ENCODE measurements around the gene PCDH15. TPM values are rescaled to one million over a fixed set of nuclear protein-coding genes. Genes with fewer than 3 reads are reported as not detected.

PCDH15 gene
- total RNA-seq, 1 experiment from 2014 or later = 0.61 TPM

- no CpG with 5 or more reads among the region's 6 CpGs for WGBS (ENCODE audit: extremely low coverage, insufficient read length, low lambda C conversion rate)
- H2BK20ac ChIP-seq (ENCODE audit: low read depth, low read length, poor library complexity, severe bottlenecking) = no peak overlapping the region
Measured at GRCh38 chr10:54772468-54773122, 28.4 kb downstream of the PCDH15 start.

More at GRCh38 chr10:54772468-54773122, 28.4 kb downstream of the PCDH15 start:
- Histone ChIP-seq H2BK12ac (ENCODE audit: insufficient read length, low read depth, low read length) (no peak overlapping the region), H2BK120ac (ENCODE audit: low read depth, low read length, poor library complexity, severe bottlenecking) (no peak overlapping the region), H3K4me2 (ENCODE audit: insufficient read depth, insufficient read length, low read length) (no peak overlapping the region), H4K5ac (ENCODE audit: insufficient read length, low read depth, low read length) (no peak overlapping the region), H3K4me1 (ENCODE audit: insufficient read depth, low read length) (no peaks in the 10 kb centered on the region), H2BK5ac (ENCODE audit: insufficient read length, low read length) (no peak overlapping the region), H2AFZ (ENCODE audit: low read length) (no peak overlapping the region), H3K23me2 (ENCODE audit: insufficient read length, low read depth, low read length, poor library complexity, severe bottlenecking) (no peaks in the 10 kb centered on the region), H3K4ac (ENCODE audit: low read depth, low read length) (no peak overlapping the region), H2AK5ac (ENCODE audit: insufficient read length, low read length) (no peak overlapping the region), H3K23ac (ENCODE audit: insufficient read length, low read depth, low read length) (no peak overlapping the region), H2BK15ac (ENCODE audit: low read depth, low read length) (no peak overlapping the region), H3K14ac (ENCODE audit: insufficient read depth, low read length) (no peak overlapping the region), H3K79me1 (ENCODE audit: insufficient read depth, low read depth, low read length, poor library complexity, severe bottlenecking) (no peaks in the 10 kb centered on the region), H3K56ac (ENCODE audit: insufficient read length, low read depth, low read length) (no peak overlapping the region), H4K8ac (replicated peaks; ENCODE audit: insufficient read length, low read depth, low read length) (no peak overlapping the region), H3K27me3 (ENCODE audit: insufficient read depth, low read length) (no peaks in the 10 kb centered on the region), H3K27ac (ENCODE audit: insufficient read length, low read depth, low read length) (no peak overlapping the region), H3T11ph (ENCODE audit: low read length) (no peak overlapping the region), H4K91ac (ENCODE audit: insufficient read length, low read depth, low read length) (no peak overlapping the region), H3K9ac (ENCODE audit: extremely low read depth, insufficient read length, low read length) (no peak overlapping the region), H3K79me2 (ENCODE audit: insufficient read depth, low read length) (no peaks in the 10 kb centered on the region), H4K20me1 (ENCODE audit: control insufficient read depth, insufficient read depth, insufficient read length) (no peaks in the 10 kb centered on the region), H3K9me3 (ENCODE audit: control insufficient read depth, low read depth, low read length) (no peaks in the 10 kb centered on the region), H3K18ac (ENCODE audit: insufficient read length, low read depth, low read length) (no peak overlapping the region)
- Mint-ChIP-seq H3K4me1 (0 out of 4 replicates have a peak, but pooled peaks cover 0 to 2% of the 10 kb centered on the region in 2 experiments), H3K9me3 (no peaks in the 10 kb centered on the region), H3K4me3 (no peak overlapping the region), H3K27ac (no peak overlapping the region), H3K27me3 (ENCODE audit: low read depth) (no peaks in the 10 kb centered on the region), H3K36me3 (ENCODE audit: insufficient read depth in 1 of 3, low read depth in 3 of 3) (no peaks in the 10 kb centered on the region)
- no peak for TF ChIP-seq CTCF (conservative IDR thresholded peaks at IDR 0.05)
- no peak for DNase-seq

Measured in H9 (cell line).